Stimulated activated CD8-positive, alpha-beta memory T cell treated with anti-CD3 and anti-CD28 coated beads, Interleukin-7, amount 100 ng/mL, for 24 hours (primary cell): ENCODE data around the gene ZNF765.
A peak's percentile ranks its signal among the peaks of the same experiment; 100 is the strongest.
"Not testable (repeated sequence)": the region's sequence is repeated elsewhere in the genome, so short reads cannot be mapped to it uniquely, and the experiment has no call there.

Experiments
- DNase-seq: peaks from one replicate; pipeline ENCODE4 v3.0.0-alpha.2; 2020; ENCODE audit warnings: low read depth

Gene ZNF765

DNA sequence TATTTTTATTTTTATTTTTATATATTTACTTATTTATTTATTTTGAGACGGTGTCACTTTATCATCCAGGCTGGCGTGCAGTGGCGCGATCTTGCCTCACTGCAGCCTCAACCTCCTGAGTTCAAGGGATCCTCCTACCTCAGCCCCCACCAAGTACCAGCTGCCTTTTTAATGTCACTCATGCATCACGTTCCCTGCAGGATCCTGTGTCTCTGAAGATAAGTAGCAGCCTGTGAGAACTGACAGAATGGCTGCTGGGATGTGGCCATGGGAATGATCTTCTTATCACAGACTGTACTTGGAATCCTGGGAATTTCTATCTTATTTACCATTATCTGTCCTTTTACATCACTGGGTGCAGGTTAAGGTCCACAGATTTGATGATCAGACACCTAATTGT lies 27.6 kb downstream of the ZNF765 start:
- DNase-seq, result no peak

DNA sequence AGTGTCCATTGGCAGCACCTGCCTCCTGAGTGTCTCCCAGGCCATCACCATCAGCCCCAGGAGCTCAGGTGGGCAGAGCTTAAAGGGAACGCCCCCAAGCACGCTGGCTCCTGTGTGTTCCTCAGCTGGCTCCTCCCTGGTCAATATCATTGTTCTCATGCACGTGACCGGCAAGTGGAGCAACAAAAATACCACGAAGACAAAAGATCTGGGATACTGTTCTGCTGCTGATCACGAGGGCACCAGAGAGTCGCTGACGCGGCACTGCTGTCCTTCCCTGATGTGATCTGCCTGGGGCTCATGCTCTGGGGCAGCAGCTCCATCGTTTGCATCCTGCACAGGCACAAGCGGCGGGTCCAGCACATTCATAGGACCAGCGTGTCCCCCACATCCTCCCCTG lies 28.1 kb downstream of the ZNF765 start:
- not testable (repeated sequence) for DNase-seq

DNA sequence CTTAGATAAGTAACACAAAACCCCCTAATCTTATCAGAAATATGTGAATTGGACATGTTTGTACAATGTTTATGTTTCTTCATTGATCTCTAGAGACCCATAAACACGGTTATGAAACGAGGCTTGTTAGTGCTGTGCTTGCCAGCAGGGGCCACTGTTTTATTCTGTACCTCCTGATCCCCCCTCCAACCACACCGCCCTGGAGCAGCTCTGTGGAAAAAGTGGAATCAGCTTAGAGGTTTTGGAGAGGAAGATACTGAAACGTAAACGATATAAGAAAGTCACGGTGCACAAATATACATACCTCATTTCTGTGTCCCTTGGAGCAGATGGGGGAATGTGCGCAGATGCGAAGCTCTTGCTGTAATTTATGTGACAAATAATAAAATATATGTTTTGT lies 28.7 kb downstream of the ZNF765 start:
- not testable (repeated sequence) for DNase-seq

GRCh38 chr19:53424968-53425597 lies 30.1 kb downstream of the ZNF765 start:
- DNase-seq, result peak; percentile 26

GRCh38 chr19:53431399-53432087 lies 36.6 kb downstream of the ZNF765 start, which contains the start of gene ZNF761:
Gene ZNF761 (plus strand): TSS chr19:53431984. CDS start chr19:53447269, 15,285 bp downstream.
- peak; percentile 96 for DNase-seq

- DNase-seq, result no peak
These were observed 37.2 kb downstream of the ZNF765 start for GRCh38 chr19:53432088-53432661.

- not testable (repeated sequence) for DNase-seq
These were observed 48.9 kb downstream of the ZNF765 start for GRCh38 chr19:53443809-53444208.

DNA sequence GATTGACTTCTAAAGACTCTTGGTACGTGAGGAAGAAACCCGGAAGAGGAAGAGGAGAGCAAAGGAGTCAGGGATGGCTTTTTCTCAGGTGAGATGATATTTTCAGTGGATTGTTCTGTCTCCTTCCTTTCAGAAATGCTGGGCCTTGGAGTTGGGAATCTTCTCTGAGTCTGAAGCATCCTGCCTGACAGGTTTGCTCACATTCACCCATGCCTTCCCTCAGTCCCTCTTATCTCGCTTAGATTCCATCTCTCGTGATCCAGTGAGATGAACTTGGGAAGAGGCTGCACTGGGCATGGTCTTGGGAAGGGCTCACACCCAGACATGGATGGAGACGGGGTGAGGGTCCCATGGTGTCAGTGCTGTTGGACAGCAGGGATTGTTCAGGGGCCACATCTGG lies 52.2 kb downstream of the ZNF765 start:
- not testable (repeated sequence) for DNase-seq

- DNase-seq, result no peak
These were observed 60.9 kb downstream of the ZNF765 start for GRCh38 chr19:53455828-53456227.

DNA sequence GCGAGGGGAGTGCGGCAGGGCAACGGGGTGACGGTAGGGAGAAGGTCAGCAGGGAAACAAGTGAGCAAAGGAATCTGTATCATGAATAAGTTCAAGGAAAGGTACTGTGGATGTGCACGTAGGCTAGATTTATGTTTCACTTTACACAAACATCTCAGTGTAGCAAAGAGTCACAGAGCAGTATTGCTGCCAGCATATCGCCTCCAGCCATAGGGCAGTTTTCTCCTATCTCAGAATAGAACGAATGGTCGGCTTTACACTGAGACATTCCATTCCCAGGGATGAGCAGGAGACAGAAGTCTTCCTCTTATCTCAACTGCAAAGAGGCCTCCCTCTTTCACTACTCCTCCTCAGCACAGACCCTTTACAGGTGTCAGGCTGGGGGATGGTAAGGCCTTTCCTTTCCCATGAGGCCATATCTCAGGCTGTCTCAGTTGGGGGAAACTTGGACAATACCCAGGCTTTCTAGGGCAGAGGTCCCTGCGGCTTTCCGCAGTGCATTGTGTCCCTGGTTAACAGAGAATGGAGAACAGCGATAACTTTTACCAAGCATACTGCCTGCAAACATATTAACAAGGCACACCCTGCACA lies 65.3 kb downstream of the ZNF765 start:
- not testable (repeated sequence) for DNase-seq

DNA sequence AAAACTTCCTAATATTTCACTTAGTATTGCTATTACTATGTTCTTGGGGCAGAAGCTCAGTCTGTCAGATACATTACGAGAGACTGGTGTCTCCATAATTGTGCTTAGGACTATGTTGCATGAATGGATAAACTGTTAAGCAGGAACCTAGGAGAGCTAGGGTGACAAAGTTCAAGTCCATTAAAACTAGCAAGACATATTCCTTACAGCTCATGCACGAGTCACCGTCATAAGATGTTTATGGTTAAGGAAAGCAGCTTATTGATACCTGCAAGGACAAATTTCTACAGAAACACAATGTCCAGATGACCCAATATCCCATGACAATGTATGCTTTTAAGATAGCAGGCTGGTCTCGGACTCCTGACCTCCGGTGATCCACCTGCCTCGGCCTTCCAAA lies 66.9 kb downstream of the ZNF765 start:
- DNase-seq, result no peak

DNA sequence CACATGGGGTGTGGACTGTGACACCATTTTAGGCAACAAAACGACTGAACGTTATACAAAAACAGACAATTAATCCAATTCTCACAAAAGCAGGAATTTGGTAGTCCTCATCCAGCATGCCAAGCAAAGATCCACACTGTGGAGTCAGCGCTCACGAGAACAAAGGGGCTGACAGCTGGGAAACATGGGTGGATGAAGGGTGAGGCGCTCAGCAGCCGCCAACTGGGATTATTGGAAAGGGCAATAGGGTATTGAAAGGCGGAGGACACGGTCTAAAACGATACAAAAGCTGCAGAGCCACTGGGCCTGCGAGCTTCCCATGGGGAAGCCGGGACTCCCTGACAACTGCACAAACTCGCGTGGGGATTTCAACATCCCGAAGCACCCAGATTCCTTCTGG lies 67.9 kb downstream of the ZNF765 start:
- no peak for DNase-seq

DNA sequence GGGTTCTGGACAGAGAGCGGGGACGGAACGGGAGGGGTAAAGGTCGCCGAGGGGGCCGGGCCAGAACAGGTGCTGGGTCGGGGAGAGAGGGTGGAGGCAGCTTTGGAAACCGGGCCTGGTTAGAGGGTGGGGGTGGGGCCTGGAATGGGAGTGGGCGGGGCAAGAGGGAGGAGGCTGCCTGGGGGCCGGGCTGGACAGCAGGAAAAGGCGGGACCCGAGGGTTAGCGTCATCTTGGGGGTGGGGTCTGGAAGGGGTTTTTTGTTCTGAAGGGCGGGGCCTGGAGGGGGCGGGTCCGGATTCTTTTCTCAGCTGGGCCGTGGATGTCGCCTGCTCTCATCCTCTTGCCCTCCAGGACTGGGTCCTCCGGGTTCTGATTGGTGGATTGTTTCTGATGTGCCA lies 68.3 kb downstream of the ZNF765 start:
- DNase-seq, result no peak

GRCh38 chr19:53466726-53467484 lies 72.0 kb downstream of the ZNF765 start:
- DNase-seq, result peak; percentile 1

GRCh38 chr19:53467485-53468262 lies 72.7 kb downstream of the ZNF765 start, which contains the start of gene ZNF813:
Gene ZNF813 (plus strand): TSS chr19:53467733. CDS start chr19:53483823, 16,090 bp downstream.
- peak; percentile 98 for DNase-seq

DNA sequence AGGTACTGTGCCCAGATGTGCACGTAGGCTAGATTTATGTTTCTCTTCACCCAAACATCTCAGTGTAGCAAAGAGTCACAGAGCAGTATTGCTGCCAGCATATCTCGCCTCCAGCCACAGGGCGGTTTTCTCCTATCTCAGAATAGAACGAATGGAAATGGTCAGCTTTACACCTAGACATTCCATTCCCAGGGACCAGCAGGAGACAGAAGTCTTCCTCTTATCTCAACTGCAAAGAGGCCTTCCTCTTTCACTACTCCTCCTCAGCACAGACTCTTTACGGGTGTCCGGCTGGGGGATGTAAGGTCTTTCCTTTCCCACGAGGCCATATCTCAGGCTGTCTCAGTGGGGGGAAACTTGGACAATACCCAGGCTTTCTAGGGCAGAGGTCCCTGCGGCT lies 73.7 kb downstream of the ZNF765 start:
- DNase-seq, result not testable (repeated sequence)

GRCh38 chr19:53471916-53472315 lies 77.0 kb downstream of the ZNF765 start:
- no peak for DNase-seq

- DNase-seq, result not testable (repeated sequence)
These were observed 79.9 kb downstream of the ZNF765 start for GRCh38 chr19:53474832-53475231.

DNA sequence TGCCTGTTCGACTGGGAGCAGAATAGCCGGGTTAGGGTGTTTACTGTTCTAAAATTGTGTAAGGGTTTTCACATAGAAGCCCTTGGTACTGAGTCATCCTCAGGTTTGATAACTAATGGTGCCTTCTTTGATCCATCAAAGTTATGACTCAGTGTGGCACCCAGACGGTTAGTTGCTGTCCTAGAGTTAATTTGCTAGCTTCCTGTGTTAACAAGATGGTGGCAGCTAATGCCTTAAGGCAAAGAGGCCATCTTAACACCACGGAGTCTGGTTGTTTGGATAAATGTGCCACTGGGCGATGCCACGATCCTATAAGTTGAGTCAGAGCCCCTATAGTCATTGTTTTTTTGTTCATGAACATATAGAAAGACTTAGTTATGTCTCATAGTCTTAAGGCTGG lies 80.5 kb downstream of the ZNF765 start:
- not testable (repeated sequence) for DNase-seq
